ENCODE data around the gene SDF4.
"Not testable (repeated sequence)": the region's sequence is repeated elsewhere in the genome, so short reads cannot be mapped to it uniquely, and the experiment has no call there.

The SDF4 gene

DNA sequence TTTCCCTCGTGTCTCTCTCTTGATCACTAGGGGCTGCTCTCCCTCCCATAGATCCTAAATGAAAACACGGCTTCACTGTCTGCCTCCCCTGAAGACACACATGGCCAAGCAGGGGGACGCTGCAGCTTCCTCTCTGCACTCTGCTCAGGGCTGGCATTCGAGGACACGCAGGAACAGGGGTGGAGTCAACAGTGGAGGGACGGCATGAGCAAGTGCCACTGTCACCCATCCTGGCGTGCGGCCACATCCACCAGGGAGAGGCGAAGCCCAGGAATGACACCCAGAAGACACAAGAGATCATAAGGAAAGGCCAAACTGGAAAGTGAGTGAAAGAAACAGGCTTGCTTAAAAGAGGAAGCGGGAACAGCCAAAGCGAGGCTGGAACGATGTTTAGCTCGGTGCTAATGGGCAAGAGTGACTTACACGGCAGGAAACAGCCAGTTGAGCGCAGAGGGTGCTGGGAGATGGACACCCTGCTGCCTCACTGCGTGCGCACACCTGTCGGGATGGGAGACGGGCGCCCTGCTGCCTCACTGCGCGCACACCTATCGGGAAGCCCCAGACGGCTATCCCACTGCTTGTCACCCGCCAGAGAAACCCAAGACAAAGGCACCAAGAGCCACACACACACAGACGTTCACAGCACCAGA, 28.3 kb upstream of the SDF4 start:
- DNase-seq (ENCODE audit: low read depth in 2 of 3, low spot score in 2 of 3), result no peak

DNA sequence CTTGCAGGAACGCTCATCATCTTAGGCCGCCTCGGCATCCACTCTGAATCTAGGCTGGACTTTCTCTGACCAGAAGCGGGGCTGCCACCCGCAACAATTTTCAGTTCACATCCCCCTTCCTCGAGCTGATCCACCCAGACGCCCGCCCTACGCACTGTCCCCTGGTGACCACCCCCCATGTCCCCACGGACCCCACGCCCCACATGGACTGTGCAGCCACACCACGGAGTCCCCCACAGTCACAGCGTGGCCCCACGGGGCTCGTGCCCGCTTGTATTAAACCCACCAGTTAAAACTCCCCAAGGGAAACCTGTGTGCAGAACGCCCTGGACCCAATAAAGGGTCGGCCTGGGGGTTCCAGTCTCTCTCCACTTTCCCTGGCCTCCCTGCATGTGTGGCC, 27.7 kb upstream of the SDF4 start:
- DNase-seq (ENCODE audit: low read depth in 2 of 3, low spot score in 2 of 3), result no peak

DNA sequence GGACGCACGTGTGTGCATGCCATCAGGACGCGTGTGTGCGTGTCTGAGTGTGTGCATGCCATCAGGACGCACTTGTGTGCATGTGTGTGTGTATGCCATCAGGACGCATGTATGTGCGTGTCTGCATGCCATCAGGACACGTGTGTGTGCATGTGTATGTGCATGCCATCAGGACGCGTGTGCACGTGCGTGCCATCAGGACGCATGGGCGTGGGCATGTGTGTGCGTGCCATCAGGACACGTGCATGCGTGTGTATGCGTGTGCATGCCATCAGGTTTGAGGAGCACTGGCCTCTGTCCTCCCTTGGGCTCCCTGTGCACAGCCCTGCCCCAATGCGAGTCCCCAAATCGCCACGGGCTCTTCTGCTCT, 27.3 kb upstream of the SDF4 start:
- no peak for DNase-seq (ENCODE audit: low read depth in 2 of 3, low spot score in 2 of 3)

DNA sequence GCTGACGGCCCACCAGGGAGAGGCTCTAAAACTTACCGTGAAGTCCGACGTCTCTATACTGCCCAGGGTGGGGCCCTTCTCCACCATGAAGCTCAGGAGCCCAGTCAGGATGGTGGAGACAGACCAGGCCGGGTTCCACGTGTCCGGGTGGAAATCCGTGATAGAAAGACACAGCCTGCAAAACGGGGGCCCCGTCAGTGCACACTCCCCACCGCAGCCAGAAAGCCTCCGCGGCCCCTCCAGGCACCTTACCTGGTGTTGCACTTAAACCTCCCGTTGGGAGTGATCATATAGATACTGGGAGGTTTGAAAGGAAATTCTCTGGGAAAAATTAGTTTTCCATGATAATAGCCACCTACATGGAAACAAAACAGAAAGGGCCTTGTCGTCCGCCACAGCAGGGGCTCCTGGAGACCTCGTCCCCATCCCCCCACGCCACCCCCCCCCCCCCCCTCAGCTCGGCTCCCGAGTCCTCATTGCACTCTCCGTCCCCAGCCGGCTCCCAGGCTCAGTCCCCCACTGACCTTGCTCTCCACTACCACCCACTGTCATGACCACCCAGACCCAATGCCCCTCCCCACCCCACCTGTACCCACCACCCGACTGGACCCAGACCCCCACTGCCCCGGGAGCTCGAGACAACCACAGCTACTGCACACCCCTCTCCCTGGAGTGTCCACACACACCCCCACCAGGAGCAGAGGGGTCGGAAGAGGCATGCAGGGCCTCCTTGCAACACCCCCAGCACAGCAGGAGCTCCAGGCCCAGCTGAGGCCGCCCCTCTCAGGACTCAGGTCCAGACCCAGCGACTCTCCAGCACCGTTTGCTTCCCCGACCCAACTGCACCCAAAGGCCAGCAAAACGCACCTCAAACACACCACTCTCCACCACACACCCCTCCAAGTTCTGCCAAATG, 25.4 kb upstream of the SDF4 start:
- DNase-seq (ENCODE audit: low read depth in 2 of 3, low spot score in 2 of 3), result no peak

DNA sequence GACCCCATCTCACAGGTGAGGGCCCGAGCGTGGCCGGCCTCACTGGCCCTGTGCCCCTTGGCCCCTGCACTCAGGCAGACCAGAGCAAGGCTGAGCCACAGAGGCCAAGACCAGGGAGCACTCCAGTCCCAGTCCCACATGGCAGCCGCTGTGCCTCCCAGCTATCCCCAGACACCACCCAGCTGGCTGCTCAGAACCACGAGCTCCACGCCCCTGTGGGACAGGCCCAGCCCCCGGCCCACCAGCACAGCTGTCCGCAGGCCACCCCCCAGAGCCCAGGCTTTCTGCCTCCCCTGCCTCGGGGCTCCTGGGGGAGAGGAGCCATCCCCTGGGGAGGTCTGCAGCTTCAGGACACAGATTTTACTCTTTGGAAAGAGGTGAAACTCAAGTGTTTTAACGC, 23.8 kb upstream of the SDF4 start:
- DNase-seq (ENCODE audit: low read depth in 2 of 3, low spot score in 2 of 3), result no peak

DNA sequence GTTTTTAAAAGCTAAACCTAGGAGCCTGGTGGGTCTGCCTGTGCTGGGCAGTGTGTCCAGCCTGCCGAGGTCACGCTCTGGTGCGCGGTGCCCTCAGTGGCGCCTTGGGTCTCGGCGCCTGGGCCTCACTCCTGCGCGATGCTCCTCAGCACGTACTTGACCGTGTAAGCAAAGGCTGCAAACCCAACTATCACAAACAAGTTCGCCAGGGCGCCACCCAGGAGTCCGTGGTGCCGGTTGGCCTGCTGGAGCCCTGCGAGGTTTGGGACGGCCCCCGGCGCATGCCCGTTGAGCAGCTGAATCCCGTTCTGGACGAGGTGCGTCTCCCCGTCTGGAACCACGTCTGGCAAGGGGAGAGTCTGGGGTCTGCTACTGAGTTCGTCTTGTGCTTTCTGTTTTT, 23.3 kb upstream of the SDF4 start:
- DNase-seq (ENCODE audit: low read depth in 2 of 3, low spot score in 2 of 3), result no peak

DNA sequence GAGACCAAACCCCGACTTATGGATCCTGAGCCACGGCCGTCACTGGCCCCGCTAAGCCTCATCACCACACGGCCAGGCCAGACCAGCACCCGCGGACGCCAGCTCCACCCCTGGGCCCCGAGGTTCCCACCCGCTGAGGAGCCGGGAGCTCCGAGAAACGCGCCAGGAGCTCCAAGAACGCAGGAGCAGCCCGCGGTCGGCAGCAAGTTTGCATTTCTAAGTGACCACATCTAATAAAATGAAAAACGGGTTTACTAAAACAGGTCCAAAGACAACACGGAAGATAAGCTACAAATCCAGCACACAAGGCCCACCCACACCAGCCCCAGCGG, 22.8 kb upstream of the SDF4 start:
- no peak for DNase-seq (ENCODE audit: low read depth in 2 of 3, low spot score in 2 of 3)

DNA sequence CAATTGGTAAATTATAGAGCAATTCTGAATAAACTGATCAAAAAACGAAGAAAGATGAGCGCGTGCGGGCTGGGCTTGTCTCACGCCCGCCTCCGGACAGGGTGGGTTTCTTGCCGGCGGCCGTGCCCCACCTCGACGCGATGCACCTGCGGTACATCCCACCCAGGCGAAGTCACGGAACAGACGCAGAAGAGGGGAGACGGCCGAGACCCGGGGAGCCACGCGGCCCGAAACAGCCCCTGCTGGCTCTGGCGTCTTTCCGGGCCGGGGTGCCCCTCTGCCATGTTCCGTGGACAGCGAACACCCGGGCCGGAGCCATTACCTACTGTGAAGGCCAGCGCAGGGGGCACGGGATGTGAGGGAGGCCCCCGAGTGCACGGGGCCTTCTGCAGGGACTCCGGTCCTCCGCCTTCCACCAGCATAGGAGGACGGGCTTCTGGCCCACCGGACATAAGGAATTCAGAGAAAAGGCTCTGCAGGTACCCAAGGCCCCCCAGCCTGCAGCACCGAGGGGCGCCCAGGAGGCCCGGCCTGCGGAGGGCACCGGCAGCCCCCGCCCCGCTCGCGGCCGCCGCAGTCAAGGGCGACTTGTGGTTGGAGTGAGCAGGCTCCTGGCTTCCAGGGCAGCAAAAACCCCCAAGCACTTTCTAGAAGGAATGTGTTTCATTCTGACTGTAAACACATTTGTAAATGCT, 22.3 kb upstream of the SDF4 start:
- DNase-seq (ENCODE audit: low read depth in 2 of 3, low spot score in 2 of 3), result no peak

DNA sequence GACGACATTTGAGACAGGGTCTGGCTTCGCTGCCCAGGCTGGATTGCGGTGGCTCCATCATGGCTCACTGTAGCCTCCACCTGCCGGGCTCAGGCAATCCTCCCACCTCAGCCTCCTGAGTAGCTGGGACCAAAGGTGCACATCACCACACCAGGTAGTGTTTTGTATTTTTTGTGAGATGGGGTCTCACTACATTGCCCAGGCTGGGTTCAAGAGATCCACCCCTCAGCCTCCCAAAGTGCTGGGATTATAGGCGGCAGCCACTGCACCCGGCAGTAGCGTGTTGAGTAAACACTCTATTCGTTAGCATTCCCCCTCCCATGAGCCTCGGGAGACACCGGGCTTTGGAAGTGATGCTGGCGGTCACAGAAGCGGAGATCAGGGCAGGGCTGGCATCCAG, 21.5 kb upstream of the SDF4 start:
- no peak for DNase-seq (ENCODE audit: low read depth in 2 of 3, low spot score in 2 of 3)

DNA sequence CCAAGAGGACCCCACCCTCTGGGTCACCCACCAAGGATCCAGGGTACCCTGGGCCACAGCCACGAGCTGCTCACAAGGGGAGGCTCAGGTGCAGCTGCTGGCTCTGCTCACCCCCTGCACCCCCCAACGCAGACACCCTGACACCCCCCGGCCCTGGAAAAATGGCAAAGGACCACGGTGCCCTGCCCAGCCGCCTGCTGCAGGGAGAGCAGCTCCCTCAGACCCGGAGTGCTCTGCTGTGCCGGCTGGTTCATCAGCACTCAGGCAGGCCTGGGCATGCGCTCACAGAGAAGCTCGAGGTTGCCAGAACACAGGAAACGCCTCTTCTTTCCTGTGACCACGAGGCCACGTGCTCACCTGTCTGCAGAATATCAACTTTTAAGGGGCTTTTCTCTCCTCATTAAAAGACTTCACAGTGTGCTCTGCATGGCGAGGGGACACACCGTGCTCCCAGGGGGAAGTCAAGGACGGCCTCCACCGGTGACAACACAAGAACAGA, 19.0 kb upstream of the SDF4 start:
- DNase-seq (ENCODE audit: low read depth in 2 of 3, low spot score in 2 of 3), result peak in 1 of 3 experiments; percentile 52

DNA sequence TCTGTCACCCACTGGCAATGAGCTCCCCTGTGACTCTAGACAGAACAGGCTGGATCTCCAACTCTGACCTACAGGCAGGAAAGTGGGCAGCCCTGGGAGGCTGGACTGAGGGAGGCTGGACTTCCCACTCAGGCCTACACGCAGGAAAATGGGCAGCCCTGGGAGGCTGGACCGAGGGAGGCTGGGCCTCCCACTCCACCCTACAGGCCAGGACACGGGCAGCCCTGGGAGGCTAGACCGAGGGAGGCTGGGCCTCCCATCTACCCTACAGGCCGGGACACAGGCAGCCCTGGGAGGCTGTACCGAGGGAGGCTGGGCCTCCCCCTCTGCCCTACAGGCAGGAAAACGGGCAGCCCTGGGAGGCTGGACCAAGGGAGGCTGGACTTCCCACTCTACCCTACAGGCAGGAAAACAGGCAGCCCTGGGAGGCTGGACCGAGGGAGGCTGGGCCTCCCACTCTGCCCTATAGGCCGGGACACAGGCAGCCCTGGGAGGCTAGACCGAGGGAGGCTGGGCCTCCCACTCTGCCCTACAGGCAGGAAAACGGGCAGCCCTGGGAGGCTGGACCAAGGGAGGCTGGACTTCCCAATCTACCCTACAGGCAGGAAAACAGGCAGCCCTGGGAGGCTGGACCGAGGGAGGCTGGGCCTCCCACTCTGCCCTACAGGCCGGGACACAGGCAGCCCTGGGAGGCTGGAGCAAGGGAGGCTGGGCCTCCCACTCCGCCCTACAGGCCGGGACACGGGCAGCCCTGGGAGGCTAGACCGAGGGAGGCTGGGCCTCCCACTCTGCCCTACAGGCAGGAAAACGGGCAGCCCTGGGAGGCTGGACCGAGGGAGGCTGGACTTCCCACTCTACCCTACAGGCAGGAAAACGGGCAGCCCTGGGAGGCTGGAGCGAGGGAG, 16.5 kb upstream of the SDF4 start:
- DNase-seq (ENCODE audit: low read depth in 2 of 3, low spot score in 2 of 3), result not testable (repeated sequence)

DNA sequence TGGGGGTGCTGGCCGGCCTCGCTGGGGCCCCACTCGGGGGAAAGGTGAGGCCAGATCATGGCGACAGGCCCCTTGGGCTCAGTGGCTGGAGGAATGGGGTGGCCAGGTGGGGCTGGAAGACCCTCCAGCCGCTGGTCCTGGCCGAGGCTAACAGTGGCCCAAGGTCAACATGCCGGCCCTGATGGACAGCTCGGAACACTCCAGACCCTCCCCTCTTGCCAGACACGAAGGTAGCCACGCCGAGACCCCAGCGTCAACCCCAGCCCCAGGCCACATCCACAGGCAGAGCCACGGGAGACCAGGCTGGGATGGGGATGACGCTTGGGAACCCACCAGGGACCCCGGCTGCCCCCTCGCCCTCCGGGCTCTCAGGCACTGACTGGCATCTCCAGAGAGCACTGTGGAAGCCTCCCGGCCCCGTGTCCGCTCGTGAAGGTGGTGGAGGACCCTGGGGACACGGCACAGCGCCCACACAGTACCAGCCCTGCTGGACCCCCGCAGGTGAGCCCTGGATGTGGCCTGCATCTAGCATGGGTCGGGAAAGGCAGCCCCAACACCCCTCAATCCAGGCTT, 15.6 kb upstream of the SDF4 start:
- no peak for DNase-seq (ENCODE audit: low read depth in 2 of 3, low spot score in 2 of 3)

DNA sequence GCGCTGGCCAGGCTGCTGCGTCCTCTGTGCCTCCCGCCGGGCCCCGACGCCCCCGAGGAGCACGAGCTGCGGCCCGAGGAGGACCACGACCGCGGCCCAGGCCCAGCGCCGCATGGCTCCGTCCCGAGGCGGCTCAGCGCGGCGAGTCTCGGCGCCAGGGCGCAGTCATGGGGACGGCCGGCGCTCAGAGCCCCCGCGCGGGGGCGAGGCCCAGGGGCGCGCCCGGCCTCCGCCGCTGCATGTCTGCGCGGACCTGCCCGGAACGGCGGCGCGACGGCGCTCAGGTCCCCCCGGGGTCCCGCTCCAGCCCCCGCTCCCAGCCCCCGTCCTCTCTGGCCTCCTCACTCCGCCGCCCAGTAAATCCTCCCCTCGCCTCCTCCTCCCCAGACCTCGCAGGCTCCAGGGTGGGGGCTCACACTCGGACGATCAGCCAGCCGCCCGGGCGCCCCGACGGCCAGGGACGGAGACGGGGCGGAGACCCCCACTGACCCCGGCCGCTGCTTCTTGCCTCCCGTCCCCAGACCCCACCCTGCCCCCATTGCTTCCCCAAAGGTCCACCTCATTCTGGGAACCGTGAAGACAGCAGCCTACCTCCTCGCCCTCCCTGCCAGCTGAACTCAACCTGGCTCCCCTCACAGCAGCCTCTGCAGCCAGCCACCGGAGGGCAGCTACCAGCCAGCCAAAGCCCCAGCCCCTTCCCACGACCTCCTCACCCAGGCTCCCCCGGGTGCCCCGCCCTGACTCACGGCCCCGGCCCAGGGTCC, 15.0 kb upstream of the SDF4 start, which contains the start of gene C1QTNF12:
C1QTNF12 (minus strand) TSS at position 146 of the 764 bp plus-strand sequence; CDS start at position 114, 32 bp downstream.
- DNase-seq (ENCODE audit: low read depth in 2 of 3, low spot score in 2 of 3), result no peak

DNA sequence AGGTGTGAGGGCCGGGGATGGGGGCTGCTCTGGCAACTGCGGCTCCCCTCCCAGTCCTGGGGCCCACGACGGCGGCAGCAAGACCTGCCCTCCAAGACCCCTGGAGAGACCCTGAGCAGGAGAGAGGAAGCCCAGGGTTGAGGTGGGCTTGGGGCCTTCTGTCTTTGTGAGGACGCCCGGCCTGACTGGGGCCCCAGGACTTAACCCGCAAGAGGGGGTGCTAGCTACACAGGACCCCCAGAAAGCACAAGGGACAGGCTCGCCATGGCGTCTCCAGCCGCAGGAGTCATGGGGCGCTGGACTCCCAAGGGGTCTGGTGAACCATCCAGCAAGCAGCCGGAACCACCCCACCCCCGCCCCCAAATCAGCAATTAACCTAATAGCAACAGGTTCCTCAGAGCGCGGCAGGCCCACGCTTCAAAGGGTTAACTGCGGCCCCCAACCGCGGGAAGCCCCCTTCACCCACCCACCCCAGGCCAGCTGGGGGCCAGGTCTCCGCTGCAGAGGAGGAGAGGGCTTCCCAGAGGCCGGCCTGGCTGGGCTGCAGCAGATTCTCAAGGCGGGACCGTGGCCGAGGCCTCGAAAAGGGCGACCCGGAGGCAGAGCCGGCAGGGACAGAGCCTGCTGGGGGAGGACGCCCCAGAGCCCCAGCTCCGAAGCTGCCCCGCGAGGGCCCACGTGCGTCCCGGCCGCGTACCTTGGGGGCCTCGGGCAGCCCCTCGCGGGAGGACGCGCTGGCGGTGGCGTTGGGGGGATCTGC, 14.2 kb upstream of the SDF4 start:
- DNase-seq (ENCODE audit: low read depth in 2 of 3, low spot score in 2 of 3), result no peak

DNA sequence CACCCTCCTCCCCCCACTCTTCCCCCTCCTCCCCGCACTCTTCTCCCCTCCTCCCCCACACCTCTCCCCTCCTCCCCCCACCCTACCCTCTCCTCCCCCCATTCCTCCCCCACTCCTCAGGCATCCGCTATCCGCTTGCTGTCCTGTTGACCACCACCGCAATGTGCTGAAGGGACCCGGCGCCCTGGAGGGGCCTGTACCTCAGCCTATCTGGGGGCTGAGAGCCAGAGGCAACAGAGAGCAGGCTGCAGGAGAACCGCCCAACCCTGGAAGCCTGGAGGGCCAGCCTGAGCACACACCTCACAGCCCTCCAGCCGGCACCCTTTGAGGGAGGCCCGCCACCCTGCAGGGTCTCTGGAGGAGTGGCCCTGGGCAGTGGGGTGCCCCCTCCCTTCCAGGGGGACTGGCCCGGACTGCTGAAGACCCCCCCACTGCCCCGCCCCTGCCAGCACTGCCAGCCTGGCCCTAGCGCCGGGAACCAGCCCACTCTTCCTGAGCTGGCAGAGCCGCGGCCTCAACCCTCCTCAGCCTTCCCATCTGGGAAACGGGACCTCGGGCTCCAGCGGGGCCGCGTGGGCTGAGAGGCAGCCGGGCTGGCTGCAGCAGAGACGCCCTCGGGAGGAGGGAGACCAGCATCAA, 13.5 kb upstream of the SDF4 start:
- no peak for DNase-seq (ENCODE audit: low read depth in 2 of 3, low spot score in 2 of 3)

DNA sequence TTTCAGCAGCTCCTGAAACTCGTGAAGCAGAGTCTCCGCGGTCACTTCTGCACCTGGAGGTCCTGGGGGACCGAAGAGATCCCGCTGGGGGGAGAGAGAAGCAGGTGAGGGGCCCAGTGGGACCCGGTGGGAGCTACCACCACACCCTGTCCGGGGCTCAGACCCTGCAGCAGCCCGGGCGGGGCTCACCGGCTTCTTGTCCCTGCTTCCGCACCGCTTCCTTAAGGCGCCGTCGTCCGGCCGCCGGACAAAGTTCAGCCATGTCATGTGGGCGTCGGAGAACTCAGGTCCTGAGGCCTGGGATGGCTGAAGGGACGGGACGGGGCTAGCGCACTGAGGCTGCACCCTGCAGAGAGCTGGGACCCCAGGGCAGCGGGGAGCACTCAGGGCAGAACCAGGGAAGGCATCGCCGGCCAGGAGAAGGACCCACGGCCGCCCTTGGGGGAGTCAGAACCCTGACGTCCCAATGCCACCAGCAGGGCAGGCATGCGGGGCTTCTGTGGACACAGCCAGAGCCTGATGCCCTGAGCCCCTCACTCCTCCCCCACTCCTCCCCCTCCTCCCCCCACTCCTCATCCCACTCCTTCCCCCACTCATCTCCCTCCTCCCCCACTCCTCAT, 12.5 kb upstream of the SDF4 start:
- no peak for DNase-seq (ENCODE audit: low read depth in 2 of 3, low spot score in 2 of 3)

DNA sequence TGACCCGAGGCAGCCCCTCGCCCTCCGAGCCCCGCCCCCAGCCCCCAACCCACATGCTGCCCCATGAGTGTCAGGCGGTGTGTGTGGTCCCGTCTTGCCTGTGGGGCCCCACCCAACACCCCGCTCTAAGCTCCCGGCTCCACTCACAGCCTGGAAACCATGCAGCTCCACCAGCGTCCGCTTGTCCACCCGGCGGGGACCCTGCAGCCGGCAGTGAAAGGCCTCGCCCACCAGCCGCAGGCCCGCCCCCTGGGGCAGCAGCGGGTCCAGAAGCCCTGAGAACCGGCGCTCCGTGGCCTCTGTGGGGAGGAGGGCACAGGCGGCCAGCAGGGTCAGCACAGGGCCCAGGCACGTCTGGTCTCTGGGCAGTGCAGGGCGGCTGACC, 12.0 kb upstream of the SDF4 start:
- DNase-seq (ENCODE audit: low read depth in 2 of 3, low spot score in 2 of 3), result no peak

DNA sequence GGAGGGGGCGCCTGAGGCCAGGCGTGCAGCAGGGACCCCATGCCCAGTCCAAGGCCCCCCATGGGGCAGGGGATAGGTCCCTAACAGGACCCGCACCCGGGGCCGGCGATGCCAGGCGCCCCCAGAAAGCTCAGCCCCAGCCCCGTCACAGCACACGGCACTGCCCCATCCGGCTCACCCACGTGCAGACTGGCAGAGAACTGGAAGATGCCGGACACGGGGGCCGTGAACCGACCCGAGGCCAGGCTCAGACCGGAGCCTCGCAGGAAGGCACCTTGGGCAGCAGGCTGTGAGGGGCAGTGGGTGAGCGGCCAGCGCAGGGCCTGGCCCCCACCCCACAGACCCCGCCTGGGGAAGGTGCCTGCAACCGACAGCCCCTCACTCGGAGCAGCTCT, 11.5 kb upstream of the SDF4 start:
- no peak for DNase-seq (ENCODE audit: low read depth in 2 of 3, low spot score in 2 of 3)

Data from activated CD8-positive, alpha-beta memory T cell treated with anti-CD3 and anti-CD28 coated beads for 48 hours (primary cell).